Cortex of kidney (tissue), 1 donor: Measurements from ENCODE around the gene SOX6.

Experiments used
- DNase-seq: peaks from one replicate; lab custom pipeline; 2025; lab: John Stamatoyannopoulos, UW

SOX6 gene

DNA sequence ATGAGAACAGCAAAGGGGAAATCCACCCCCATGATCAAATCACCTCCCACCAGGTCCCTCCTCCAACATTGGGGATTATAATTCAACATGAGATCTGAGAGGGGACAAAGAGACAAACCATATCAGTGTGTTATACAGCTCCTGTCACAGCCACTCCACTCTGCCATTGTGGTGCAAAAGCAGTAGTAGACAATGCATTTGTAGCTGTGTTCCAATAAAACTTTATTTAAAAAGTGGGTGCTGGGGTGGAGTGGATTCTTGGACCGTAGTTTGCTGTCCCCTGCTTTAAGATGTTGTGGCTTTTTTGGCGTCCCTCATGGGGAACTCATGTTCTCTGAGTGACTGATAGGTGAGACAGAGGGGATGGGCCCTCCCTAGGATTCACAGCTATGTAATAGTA, 399.1 kb downstream of the SOX6 start:
- DNase-seq = no peak

DNA sequence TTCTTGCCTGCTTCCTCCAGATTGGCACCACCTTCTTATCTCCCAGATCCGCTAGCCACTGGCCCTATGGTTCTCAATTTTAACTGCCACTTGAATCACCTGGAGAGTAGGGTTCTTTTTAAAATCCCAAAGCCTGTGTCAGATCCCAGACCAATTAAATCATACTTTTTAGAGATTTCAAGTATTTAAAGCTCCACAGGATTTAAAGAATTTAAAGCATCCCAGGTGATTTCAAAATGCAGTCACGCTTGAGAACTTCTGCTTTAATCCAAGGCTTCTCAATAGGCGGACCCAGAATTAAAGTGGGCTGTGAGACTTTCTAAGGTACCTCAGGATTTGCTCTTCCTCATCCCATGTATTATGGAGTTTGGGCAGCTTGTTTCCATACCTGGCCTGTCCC, 400.0 kb downstream of the SOX6 start:
- no peak for DNase-seq

DNA sequence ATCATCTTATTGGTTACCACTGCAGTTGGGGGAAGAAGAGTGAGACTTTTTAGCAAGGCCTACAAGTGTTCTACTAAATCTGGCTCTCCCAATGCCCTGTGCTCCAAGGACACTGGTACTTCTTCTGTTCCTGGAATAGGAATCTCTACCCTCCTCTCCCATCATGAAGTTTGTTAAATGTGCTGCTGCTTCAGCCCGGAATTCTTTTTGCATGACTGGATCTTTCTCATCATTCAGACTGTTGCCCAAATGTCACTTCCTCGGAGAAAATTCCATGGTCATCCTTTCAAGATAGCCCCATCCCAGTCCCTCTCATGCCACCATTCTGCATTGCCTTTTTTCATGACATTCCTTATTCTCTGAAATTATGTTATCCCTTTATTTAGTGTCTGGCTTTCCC, 400.8 kb downstream of the SOX6 start:
- DNase-seq = no peak

DNA sequence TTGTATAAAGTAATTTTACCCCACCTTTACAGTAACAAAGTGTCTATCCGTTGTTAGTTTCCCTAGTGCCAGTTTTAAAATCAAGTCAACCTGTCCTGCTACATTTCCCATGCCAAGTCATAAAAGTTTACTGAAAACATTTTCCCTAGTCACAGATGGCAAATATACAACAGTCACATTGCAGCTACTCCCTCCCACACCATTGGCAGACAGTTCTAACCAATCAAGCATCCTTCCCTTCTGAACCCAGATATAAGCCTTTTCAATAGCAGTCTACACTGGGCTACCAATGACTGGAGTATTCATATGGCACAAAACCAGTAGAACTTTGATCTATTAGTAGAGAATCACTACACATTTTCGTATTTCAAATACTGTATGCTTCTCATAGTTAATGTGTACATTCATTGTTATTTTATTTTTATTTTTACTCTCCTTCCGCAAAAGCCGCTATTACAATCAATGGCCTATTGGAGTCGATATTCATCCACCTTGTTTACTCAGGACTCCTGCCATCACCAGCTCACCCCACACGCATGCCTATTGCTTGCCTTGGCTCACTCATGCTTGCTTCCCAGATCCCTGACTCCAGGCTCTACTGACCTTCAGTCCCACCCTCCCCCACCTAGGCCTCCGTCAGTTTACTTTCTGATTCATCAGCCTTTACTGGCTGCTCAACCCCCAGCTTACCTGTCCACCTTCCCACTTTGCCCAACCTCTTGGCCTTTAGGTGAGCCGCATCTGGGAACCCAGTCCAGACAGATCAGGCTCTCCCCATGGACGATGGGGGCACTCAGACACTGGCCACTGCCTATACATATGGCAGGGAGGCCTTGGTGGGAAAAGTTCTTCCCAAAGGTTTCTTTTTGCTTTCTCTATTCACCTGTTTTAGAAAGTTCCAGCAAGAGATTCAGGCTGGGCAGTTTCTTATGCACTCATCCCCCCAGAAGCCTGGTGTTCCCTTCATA, 408.4 kb downstream of the SOX6 start:
- DNase-seq = no peak

DNA sequence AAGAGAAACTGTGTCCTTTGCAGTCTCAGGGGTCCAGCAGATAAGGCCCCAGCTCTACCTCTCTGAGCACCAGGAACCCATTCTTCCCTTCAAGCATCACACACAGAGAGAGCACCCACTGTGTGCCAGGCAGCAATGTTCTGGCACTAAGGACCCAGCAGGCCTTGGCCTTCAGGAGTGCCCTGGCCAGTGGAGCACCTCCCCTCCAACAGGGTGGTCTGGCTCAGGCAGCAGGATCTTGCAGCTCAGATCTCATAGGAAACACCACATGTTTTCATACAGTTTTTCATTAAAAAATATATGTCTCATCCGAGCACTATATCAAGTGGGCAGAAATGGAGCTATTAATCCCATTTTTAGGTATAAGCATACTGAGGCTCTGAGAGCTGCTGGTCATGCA, 410.6 kb downstream of the SOX6 start:
- DNase-seq = no peak

DNA sequence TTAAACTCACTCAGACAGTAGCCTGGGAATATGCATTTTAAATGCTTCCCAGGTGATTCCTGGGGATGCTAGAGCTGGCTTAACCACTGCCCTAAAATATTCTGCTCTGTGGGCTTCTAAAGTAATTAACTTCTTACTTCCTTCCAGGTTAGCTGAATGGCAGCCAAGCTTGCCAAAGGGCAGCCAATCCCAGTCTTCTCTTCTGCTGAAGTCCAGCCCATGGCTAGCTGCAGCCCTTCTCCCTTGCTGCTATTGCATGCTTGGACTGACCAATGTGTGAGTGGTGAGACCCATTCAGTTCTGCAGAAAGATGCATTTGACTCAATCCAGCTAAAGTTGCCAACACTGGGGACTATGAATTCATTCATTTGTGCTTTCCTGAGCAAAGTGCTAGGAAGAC, 411.9 kb downstream of the SOX6 start:
- no peak for DNase-seq

DNA sequence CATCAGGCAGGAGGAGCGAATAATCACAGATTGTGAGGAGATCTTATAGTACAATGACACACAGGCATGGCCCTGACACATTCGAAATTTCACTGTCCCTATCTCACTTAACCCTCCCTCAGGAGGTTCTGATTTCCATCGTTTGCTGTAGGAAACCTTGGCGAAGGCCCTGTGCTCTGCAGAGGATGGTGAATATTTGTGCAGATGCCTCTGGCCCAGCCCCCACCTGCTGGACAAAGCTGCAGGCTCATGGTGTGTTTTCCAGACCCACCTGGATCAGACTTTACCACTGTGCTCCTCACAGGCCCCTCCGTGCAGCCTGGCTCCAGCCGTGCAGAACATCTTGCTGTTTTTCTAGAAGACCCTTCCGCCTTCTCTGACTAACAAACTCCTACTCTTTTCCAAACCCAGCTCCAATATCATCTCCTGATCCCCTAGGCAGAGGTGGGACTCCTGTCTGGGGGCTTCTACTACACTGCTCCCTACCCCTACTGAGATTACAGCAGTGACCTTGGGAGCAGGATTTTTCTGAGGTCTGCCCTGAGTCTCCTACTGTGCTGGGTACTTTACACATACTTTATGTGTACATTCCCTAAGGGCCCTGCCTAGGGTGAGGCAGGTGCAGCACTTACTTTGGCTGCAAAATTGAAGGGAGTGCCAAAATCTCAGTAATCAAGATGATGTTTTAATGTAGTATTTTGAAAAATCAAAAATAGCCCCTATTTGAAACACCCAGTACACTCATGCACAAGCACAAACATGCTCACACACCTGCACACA, 412.7 kb downstream of the SOX6 start:
- DNase-seq = no peak

DNA sequence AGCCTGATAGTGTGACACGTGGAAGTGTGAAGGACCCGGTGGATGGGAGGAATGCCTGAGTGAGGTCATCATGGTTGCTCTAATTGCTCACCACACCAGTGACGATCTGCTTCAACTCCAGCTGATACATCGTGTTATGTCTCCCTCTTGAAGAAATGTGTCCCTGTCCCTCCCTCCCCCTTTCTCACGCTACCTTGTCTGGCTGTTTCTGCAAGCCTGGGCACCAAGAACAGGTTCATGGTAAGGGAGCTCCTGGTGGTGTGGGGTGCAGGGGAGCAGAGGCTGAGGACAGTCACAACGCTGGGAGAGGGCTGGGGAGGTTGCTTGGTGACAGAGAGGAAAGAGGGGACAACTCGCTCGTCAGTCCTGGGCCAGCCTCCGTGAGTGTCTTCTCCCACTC, 413.4 kb downstream of the SOX6 start:
- DNase-seq = no peak

DNA sequence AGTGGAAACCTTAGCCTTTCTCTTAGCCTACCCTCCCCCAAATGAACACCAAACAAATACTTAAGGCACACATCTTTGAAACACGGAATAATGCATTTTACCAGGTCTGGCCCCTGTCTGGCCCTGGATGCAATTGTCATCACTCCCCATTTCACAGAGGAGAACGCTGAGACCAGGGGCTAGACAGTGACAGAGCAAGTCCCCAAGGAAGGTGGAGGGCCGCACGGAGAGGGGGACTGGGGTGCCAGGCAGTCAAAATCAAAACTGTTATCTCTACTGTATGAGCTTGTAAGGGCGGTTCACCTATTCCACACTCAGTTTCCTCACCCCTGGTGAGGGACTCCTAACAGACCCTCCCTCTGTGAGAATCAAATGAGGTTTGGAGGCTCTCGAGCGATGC, 414.2 kb downstream of the SOX6 start:
- DNase-seq = no peak

DNA sequence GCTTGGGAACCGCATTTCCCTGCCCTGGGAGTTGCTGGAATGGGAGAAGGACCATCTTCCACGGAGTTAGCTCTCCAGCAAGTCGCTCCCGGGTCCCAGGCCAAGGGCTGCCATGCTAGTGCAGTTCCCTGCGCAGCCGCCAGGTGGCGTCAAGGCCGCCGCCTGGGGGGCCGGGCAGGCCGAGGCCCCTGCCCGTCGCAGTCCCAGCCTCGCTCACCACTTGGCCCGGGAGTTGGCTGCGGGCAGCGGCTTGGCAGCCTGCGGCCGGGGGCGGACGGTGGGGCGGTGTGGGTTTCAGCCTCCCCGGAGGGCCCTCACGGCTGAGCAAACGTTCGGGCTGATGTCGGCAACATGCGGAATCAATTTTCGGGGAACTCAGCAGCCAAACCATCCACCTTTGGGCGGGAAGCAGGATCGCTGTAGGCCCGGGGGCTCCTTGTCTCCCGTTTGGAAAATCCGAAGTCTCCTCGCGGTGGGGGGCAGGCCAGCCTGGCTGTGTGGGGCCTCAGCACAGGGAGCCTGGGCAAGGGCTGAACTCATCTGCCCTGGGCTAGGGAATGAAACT, 415.1 kb downstream of the SOX6 start:
- DNase-seq = no peak

DNA sequence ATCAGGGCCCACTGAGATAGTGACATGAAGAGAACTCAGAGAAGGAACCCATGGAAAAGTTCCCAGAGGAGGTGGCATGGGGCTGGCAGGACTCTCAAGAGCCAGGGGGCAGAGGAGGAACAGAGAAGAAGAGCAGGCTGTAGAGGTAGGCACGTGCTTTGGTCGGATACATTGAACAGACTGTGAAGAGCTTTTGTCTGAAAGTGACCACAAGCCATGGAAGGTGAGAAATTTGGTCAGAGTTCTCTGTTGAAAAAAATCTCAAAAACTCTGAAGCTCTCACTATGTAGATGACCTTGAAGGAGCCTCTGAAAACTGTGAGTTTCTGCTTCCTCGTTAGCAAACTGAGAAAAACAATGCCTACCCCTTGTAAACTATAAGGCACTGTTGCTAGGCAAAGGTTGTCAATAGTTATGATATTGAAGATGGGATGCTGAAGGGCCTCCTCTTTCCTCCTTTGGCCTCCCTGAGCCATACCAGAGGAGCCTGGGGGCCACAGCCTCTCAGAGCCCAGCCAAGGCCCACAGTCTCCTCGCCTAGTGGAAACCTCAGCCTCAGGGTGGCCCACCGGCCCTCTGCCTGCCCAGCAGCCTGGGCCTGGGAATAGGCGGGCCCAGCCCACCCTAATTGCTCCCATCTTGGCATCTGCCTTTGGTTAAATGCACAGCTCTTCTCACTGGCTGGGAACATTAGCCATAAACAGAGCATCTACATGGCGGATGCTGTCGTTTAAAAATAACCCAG, 415.7 kb downstream of the SOX6 start:
- DNase-seq = no peak

DNA sequence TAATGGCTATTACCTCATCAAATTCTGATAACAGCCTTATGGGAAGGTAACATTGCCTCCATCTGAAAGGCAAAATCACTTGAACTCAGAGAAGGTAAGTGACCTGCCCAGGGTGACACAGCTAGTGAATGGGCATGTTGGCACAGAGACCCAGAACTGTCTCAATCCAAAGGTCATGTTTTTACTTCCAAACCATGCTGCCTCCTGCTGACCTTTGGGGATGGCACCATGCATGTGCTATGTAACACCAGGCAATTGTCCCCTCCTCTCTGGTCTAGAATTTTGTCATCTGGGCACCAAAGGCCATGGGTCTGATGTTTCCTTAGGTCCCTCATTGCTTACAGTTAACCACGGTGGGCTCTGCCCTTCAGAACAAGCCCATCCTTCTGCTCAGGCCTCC, 417.4 kb downstream of the SOX6 start:
- DNase-seq = no peak

DNA sequence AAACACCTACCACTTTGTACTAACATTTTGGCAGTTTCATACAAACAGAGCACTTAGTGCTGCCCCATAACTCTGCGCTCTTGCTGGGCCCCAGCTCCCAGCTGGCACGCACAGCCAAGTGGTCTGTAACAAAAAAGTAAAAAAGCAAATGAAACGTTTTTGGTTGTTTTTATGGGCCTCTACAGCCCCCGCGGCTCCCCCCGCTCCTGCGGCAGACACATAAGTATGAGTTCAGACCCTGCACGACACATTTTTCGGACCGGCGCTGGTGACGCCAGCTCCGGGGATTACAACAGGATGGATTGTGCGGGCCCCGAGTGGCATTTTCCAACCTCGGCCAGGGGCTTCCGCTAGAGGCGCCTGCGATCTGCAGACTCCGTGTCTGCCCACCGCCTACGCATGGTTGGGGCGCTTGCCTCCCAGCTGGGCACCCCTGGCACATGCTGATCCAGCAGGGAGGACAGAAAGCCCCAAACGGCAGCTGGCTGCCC, 418.2 kb downstream of the SOX6 start:
- DNase-seq = no peak

DNA sequence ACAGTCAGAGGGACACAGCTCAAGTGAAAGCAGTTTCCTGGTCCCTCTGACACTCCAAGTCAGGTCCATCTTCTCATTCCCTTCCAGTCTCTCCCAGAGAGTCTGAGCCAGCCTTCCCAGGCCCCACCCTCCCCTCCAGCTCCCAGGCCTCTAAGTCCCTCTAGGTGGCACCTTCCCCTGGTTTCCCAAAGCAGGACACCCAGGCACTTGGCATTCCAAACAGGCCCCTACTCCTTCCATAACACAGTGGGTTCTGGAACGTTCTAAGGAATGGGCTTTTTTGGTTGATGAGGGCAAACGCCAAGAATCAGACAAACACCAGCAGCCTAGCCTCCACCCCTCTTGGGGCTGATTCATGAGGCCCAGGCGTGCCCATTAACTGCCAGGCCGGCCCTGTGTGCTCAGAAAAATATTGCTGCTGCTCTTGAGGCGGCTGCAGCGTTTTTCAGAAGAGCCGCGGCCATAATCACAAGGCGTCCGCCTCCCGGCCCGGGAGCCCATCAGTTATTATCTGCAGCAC, 418.7 kb downstream of the SOX6 start:
- DNase-seq = no peak

DNA sequence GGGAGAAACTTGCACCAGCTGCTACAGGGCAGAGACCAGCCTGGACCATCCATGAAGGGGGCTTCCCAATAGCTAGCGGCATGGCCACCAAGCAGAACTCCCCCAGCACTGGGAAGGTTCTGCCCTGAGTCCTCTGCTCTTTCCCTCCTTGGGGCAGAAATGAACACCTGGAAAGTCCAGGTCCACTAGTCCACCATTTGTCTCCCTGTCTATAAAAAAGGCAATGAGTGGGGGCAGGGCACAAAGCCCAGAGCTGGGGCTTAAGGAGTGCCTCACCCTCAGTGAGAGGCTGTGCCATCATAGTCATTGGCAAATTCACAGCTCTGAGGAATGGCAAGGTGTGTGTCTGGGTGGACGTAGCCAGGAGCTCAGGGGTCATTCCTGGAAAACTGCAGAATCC, 420.3 kb downstream of the SOX6 start:
- no peak for DNase-seq

DNA sequence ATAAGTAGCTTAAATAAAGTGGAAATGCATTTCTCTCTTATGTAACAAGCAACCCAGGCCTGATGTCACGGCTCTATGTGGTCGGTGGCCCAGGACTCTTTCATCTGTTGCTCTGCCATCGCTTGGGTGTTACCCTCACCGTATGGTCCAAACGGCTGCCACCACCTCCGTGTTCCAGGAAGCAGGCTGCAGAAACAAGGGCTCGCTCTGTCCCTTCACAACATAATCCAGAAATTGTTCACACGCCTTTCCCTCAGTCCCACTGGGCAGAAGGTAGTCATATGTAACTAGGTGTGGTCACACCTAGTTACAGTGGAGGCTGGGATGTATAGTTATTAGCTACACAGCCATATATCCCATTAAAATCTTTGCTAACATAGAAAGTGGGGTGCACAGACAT, 421.0 kb downstream of the SOX6 start:
- no peak for DNase-seq

DNA sequence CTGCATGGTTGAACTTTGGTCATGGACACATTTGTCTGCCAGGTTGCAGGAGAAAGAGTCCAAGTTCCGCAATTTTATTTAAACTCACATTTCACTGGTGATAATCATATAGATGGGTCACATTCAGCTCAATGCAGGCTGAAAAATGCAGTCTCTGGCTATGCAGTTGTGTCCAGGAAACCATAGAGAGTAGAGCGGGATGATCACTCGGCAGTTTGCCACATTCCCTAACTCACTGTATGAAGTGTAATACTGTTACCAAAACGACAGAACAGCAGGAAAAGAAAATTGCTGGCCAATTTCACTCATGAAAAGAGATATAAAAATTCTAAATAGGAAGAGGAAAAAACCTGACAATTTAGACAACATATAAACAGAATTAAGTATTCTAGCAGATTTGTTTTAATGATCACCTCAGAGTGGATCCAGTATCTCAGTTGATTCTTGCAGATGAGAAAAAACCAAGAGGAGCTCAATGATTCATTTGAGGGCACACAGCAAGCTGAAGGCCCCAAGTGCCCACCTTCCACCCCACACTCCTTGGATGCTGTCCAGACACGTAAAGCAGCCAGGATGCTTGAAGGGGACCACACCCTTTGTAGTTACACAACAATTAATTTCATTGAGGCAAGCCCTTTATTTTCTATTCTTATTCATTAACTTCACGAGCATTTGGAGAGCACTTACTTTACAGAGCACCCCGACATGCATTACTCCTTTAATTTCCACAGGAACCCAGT, 422.3 kb downstream of the SOX6 start:
- no peak for DNase-seq

DNA sequence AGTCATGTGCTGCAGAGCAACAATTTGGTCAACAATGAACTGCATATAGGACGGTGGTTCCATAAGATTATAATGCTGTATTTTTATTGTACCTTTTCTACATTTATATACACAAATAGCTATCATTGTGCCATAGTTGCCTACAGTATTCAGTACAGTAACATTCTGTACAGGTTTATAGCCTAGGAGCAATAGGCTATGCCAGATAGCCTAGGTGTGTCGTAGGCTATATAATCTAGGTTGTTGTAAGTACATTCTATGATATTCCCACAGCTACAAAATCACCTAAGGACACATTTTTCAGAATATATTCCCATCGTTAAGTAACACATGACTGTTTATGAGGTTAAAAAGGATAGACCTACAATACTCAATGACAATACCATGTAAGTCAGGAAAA, 423.9 kb downstream of the SOX6 start:
- no peak for DNase-seq

DNA sequence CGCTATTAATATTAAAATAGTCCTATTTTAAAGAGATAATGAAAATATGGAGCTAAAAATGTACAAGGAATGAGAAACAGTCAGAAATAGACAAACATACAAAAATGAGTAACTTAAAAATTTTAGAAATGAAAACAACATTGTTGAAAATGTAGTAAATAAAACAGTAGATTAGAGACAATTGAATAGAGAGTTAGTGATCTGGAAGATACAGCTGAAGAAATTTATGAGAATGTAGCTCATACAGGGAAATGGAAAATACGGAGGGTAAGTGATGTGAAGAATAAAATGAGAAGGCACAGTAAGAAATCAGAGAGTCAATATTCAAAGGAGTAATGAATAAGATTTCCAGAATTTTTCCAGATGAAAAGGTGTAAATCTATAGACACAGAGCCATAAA, 424.8 kb downstream of the SOX6 start:
- DNase-seq = no peak

DNA sequence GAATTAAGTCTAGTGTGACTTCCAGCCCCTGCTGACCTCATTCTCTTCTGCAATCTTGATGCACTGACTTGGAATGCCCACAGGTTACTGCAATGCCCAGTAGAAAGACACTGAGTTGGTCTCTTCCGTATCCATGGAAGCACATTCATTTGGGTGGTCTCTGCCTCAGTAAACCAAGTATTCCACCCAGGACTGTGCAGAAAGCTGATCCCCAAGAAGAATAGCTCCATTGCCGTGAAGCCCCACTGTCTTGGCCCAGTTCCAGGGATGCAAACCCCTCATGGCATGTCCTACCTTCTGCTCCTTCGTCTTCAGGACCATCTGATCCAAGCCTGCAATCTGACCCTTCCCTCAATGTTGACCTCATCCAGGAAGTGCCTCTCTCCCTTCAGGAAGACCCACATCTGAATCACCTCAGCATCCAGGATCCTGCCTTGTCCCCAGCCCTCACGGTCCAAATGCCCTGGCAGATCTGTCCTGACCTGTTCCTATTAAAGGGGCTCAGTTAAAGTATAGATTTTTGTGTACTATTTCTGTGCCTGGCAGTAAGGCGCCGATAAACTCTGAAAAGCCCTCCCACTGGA, 425.8 kb downstream of the SOX6 start:
- no peak for DNase-seq
